DND-41 (cell line): ENCODE data around the gene AP1M2.

Source experiments
- ATAC-seq: fragments of 200-7000 bp; cut with Tn5 transposase; 3 replicates; pipeline ENCODE4 v1.9.1; 2021; ENCODE audit warnings: low read depth; ENCODE audit not compliant: insufficient read depth
- DNase-seq: peaks from one replicate; pipeline ENCODE4 v3.0.0-alpha.2; 2020
- H2AFZ ChIP-seq: 2 replicates; pipeline ENCODE4 v1.6.0; 2012; ENCODE audit warnings: low read depth, low read length
- H3K27ac ChIP-seq: 2 replicates; pipeline ENCODE4 v1.5.1; 2012; ENCODE audit warnings: low read length, inconsistent platforms
- H3K27me3 ChIP-seq: fragments of 200-600 bp; sonication (generic); 2 replicates; pipeline ENCODE4 v1.6.0; 2012; ENCODE audit warnings: low read length, mild to moderate bottlenecking, inconsistent platforms; ENCODE audit not compliant: insufficient read depth, poor library complexity
- H3K36me3 ChIP-seq: 2 replicates; pipeline ENCODE4 v1.5.1; 2012; ENCODE audit warnings: low read length, inconsistent platforms; ENCODE audit not compliant: insufficient read depth
- H3K4me1 ChIP-seq: 2 replicates; pipeline ENCODE4 v1.5.1; 2012; ENCODE audit warnings: mild to moderate bottlenecking, low read length; ENCODE audit not compliant: insufficient read depth
- H3K4me2 ChIP-seq: 2 replicates; pipeline ENCODE4 v1.6.0; 2012; ENCODE audit warnings: mild to moderate bottlenecking, moderate library complexity, low read length, inconsistent platforms; ENCODE audit not compliant: insufficient read depth
- H3K4me3 ChIP-seq, 2 experiments: fragments of 200-600 bp in 1 of 2; shearing (Covaris generic) in 1 of 2; 2 replicates each; pipeline ENCODE4 v1.5.1; 2012 to 2016; ENCODE audit warnings: inconsistent platforms in 2 of 2, low read length in 2 of 2, mild to moderate bottlenecking in 2 of 2, low read depth in 1 of 2, moderate library complexity in 1 of 2
- H3K79me2 ChIP-seq: 2 replicates; pipeline ENCODE4 v1.6.0; 2012; ENCODE audit warnings: low read length, inconsistent platforms; ENCODE audit not compliant: insufficient read depth
- H3K9ac ChIP-seq: 2 replicates; pipeline ENCODE4 v1.6.0; 2012; ENCODE audit warnings: low read depth, mild to moderate bottlenecking, inconsistent platforms, low read length, moderate library complexity
- H3K9me3 ChIP-seq: 2 replicates; pipeline ENCODE4 v1.5.1; 2012; ENCODE audit warnings: low read length, moderate library complexity, mild to moderate bottlenecking, inconsistent platforms; ENCODE audit not compliant: insufficient read depth, severe bottlenecking
- H4K20me1 ChIP-seq: 2 replicates; pipeline ENCODE4 v1.6.0; 2012; ENCODE audit warnings: low read length; ENCODE audit not compliant: insufficient read depth
- EZH2 ChIP-seq: IDR thresholded peaks from 3 replicates; pipeline ENCODE4 v1.6.1; 2012; ENCODE audit warnings: borderline replicate concordance, low read depth, mild to moderate bottlenecking, moderate library complexity, low read length, inconsistent platforms; ENCODE audit not compliant: severe bottlenecking
- TF ChIP-seq, protein P1 (sequence below): IDR thresholded peaks from 2 replicates; pipeline ENCODE4 v1.5.1; 2012; ENCODE audit warnings: borderline replicate concordance, low read length, moderate library complexity, mild to moderate bottlenecking; ENCODE audit not compliant: poor library complexity, severe bottlenecking; ENCODE audit errors: extremely low read depth

The AP1M2 gene

DNA sequence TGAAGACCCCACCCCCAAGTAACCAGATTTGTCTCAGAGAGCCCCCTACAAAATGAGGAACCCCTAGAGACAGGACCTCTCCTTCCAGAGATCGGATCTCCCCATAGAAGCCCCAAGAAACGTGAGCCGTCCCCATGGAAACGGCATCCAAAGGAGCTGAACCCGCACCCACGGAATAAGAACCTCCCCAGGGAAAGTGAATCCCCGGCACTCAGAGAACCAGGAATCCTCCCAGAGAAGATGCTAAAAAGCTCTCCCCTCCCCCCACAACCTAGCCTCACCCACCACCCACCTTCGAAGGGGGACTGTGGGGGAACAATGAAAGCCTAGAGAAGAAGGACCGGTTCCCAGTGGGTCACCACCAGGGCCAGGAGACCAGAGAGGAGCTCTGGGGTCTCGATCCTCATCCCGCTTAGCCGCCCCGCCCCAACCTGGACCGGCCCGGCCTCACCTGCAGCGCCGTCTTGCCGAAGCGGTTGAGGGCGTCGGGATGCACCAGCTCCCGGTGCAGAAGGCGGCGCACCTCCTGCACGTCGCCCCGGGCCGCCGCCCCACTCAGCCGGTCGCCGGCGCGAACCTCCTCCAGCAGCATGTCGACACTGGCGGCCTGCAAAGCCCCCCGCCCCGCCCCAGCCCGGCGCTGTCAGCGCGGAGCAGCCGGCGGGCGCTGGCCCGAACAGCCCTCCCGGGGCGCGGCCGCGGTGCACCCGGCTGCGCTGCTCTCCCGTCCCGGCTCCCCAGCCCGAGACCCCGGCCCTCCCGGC lies 18.9 kb downstream of the AP1M2 start:
- H3K27me3 ChIP-seq, result no peaks in the 10 kb centered on the region
- H3K9ac ChIP-seq, result peak overlapping the region; percentile 89
- DNase-seq, result no peak
- H3K36me3 ChIP-seq, result peaks cover 20% of the 10 kb centered on the region; the same call in 1 of the 2 replicates
- no peaks in the 10 kb centered on the region for H3K9me3 ChIP-seq
- peak overlapping the region; percentile 57; the same call in 1 of the 2 replicates for H2AFZ ChIP-seq
- H3K4me1 ChIP-seq, result peaks cover 61% of the 10 kb centered on the region
- H3K4me2 ChIP-seq, result peak overlapping the region; percentile 90
- peak overlapping the region; percentile 25 to 83; a peak in 3 of 4 replicates for H3K4me3 ChIP-seq
- H4K20me1 ChIP-seq, result peaks cover 27% of the 10 kb centered on the region
- TF ChIP-seq, protein P1, sequence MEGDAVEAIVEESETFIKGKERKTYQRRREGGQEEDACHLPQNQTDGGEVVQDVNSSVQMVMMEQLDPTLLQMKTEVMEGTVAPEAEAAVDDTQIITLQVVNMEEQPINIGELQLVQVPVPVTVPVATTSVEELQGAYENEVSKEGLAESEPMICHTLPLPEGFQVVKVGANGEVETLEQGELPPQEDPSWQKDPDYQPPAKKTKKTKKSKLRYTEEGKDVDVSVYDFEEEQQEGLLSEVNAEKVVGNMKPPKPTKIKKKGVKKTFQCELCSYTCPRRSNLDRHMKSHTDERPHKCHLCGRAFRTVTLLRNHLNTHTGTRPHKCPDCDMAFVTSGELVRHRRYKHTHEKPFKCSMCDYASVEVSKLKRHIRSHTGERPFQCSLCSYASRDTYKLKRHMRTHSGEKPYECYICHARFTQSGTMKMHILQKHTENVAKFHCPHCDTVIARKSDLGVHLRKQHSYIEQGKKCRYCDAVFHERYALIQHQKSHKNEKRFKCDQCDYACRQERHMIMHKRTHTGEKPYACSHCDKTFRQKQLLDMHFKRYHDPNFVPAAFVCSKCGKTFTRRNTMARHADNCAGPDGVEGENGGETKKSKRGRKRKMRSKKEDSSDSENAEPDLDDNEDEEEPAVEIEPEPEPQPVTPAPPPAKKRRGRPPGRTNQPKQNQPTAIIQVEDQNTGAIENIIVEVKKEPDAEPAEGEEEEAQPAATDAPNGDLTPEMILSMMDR, result peak; percentile 17
- no peak for TF ChIP-seq EZH2
- no peak for ATAC-seq
- peaks cover 45% of the 10 kb centered on the region for H3K79me2 ChIP-seq
- H3K27ac ChIP-seq, result peak overlapping the region; percentile 79

DNA sequence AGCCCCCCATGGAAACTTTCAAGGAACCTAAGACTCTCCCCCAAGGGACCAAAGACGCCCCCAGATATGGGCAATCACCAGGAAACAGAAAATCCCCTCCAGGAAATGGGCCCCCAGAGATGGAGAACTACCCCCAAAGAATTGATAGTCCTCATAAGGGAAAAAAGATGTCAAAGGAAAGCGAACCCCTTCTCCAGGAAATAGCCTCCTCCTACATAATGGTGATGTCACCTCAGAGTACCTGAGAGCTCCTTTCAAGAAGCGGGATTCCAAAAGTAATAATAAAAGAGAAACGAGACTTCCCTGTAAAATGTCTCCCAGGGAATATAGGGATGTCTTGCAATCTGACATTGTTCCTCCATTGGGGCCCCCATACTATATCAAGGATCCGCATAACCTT lies 19.5 kb downstream of the AP1M2 start:
- H3K79me2 ChIP-seq, result peaks cover 47% of the 10 kb centered on the region
- peak overlapping the region; percentile 89 for H3K9ac ChIP-seq
- no peak for TF ChIP-seq EZH2
- TF ChIP-seq, protein P1, result no peak
- peaks cover 23% of the 10 kb centered on the region for H3K36me3 ChIP-seq
- H3K4me3 ChIP-seq, result peak overlapping the region; percentile 25 to 83; a peak in 3 of 4 replicates
- H3K4me2 ChIP-seq, result peak overlapping the region; percentile 90
- no peaks in the 10 kb centered on the region for H3K9me3 ChIP-seq
- H3K27me3 ChIP-seq, result no peaks in the 10 kb centered on the region
- no peak for DNase-seq
- H3K4me1 ChIP-seq, result peaks cover 61% of the 10 kb centered on the region
- H2AFZ ChIP-seq, result no peak overlapping the region
- no peak for ATAC-seq
- peaks cover 28% of the 10 kb centered on the region for H4K20me1 ChIP-seq
- peak overlapping the region; percentile 79; the same call in 1 of the 2 replicates for H3K27ac ChIP-seq

GRCh38 chr19:10566658-10567410 lies 20.3 kb downstream of the AP1M2 start:
- Histone ChIP-seq H3K4me1 (peaks cover 56% of the 10 kb centered on the region), H3K36me3 (peaks cover 29% of the 10 kb centered on the region), H3K4me3 (peak overlapping the region in 1 of 2 experiments; percentile 83; a peak in 2 of 4 replicates), H3K9ac (peak overlapping the region; percentile 89), H3K4me2 (peak overlapping the region; percentile 90), H4K20me1 (peaks cover 32% of the 10 kb centered on the region), H3K27ac (peak overlapping the region; percentile 79), H3K79me2 (peaks cover 52% of the 10 kb centered on the region), H3K9me3 (no peaks in the 10 kb centered on the region), H3K27me3 (no peaks in the 10 kb centered on the region), H2AFZ (no peak overlapping the region)
- ATAC-seq, result no peak
- peak; percentile 59 for DNase-seq
- TF ChIP-seq EZH2, result no peak
- TF ChIP-seq, protein P1, result no peak
